ENCODE results near the gene CPA1.

The CPA1 gene

DNA sequence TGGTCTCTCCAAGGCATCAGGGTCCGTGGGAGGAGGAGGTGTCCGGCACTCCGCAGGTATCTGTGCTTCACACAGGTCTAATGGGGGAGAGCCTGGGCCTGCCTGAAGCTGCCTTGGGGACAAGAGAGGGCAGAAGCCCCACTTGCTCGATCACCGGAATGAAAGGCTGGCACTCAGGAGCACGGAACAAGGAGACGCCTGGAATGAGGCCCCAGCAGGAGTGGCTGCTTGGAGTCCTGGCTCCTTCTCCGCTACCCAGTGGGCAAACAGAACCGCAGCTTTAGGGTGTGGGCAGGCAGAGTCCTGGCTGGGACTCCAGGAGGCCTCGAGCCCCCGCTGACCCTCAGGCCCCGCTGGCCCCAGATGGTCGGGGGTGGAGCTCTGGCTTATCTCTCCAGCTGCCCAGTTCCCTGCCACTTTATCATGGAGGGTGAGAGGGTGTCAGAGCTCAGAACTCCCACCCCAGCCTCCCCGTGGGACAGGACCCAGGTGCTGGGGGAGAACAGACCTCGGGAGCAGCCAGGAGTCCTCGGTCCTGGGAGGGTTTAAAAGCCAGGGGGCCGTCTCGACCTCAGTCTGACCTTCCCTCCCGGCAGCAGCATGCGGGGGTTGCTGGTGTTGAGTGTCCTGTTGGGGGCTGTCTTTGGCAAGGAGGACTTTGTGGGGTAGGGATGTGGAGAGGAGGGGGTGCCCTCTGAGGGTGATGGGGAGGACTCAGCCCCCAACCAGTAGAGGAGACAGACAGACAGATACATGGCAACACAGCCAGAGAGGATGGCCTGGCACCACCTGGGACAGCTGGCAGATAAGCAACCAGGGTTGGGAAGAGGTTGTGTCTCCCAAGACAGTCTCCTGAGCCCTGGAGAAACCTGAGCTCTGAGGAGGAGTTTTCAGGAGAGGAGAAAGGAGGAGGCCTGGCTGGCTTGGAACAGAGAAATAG is at the start of gene CPA1:
Gene CPA1 (plus strand): TSS at position 574 of the 940 bp plus-strand sequence. CDS start 27 bp downstream, at position 601.
- DNase-seq (ENCODE audit: low read depth in 2 of 2, low spot score in 1 of 2): no peak

DNA sequence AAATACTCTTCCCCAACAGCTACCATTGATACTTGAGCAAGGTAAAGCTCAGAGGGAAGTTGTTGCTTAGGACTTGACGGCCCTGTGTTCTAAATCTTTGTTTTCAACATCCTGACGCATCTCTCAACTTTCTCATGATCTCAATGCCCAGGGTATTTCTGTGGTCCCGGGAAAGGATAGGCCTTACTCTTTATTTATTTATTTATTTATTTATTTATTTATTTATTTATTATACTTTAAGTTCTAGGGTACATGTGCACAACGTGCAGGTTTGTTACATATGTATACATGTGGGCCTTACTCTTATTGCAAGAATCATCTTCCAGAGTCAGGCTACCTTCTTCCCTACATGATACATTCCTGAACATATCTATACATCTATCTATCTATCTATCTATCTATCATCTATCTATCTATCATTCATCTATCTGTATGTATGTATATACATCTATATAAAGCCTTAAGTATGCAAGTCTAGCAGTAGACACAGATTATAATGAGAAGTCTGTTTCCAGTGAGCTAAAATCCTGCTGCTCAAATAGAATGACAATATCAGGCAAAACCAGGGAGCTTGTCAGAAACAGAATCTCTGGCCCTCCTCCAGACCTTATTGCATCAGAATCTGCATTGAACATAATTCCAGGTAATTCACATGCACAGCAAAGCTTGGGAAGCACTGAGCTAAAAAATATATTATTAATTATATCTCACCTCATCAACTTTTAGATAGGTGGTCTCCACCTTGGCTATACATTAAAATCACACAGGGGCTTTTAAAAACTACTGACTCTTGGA is 47.8 kb upstream of the CPA1 start:
- DNase-seq (ENCODE audit: low read depth in 2 of 2, low spot score in 1 of 2): no peak

DNA sequence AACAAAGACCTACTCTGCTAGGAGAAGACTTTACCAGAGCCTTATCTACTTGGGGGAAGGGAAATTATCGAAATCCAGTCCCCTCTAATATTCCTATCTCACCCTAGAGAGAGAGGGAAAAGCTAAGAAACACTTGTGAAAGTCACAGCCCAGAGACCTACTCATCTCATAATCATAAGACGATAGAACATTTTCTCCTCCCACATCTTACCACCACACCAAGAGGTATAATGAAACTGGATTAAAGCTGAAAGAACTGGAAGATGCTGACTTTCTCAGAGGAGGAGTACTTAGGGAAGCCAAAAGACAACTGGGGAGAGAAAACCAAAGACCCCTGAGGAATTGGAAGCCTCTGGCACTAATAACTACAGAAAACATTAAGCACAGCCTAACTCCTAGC is 46.5 kb upstream of the CPA1 start:
- DNase-seq (ENCODE audit: low read depth in 2 of 2, low spot score in 1 of 2): no peak

DNA sequence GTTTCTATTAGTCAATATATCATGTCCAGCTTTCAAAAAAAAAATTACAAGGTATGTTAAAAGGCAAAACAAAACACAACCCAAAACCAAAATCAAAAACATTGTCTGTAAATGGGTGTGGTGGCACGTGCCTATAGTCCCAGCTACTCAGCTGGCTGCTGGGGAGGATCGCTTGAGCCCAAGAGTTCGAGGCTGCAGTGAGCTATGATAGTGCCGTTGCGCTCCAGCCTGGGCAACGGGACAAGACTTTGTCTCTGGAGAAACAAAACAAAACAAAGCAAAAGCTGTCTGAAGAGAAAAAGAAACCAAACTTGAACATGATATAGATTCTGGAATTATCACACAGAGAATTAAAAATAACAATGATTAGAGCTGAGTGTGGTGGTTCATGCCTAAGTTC is 46.0 kb upstream of the CPA1 start:
- no peak for DNase-seq (ENCODE audit: low read depth in 2 of 2, low spot score in 1 of 2)

DNA sequence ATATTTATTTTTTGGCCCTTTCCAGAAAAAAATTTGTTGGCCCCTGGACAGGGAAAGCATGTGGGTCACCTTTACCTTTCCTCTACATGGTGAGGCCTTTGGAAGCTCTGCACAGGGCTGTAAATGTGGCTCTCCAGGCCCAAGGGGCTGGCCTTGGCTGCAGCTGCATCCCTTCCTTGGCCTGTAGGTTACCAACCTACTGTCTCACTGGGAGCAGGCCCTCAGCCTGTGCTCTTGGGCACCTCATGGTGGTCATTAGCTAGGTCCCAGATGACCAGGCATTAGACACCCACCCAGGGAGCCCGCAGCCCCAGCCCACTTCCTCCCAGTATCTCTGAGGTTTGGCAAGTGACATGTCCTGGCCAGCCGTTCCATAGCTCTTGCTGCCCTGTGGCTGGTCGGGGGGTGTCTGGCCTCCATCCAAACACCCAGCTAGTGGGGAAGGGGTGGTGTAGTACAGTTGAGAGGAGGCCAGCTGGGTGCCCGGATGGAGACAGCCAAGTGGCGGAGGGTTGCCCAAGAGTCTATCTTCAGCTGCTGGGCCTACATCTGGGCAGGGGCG is 42.8 kb upstream of the CPA1 start:
- DNase-seq (ENCODE audit: low read depth in 2 of 2, low spot score in 1 of 2): no peak

DNA sequence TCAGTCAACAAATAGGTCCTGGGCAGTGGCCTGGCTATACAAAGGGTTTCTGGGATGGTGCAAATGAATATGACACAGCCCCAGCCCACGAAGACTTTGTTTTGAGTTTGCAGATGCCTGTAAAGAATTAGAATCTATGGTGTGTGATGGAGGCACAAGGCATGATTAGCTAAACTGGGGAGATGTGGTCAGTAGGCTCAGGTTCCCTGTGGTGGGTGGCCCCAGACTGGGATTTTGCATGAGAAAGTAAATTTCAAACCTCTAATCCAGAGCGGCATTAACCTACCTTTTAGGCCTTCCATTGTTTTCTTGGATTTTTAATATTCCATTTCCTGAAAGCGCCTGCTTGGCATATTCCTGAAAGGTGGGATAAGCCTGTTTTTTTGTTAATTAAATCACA is 42.1 kb upstream of the CPA1 start:
- no peak for DNase-seq (ENCODE audit: low read depth in 2 of 2, low spot score in 1 of 2)

DNA sequence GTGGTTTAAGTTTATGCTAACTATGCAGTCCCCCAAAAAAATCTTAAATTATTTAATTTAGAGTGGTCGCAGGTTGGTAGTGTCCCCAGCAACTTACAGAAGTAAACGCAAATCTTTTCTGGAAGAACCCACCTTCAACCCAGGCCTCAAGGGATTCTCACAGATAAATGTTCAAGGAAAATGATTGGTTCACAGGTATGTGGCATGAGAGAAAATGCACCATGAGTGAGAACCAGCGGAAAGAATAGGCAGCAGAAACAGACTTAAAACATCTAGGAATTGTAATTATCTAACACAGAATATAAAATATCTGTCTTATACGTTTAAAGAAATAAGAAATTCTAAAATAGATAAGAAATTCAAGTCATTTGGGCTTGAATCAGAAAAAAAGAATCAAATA is 38.4 kb upstream of the CPA1 start:
- no peak for DNase-seq (ENCODE audit: low read depth in 2 of 2, low spot score in 1 of 2)

DNA sequence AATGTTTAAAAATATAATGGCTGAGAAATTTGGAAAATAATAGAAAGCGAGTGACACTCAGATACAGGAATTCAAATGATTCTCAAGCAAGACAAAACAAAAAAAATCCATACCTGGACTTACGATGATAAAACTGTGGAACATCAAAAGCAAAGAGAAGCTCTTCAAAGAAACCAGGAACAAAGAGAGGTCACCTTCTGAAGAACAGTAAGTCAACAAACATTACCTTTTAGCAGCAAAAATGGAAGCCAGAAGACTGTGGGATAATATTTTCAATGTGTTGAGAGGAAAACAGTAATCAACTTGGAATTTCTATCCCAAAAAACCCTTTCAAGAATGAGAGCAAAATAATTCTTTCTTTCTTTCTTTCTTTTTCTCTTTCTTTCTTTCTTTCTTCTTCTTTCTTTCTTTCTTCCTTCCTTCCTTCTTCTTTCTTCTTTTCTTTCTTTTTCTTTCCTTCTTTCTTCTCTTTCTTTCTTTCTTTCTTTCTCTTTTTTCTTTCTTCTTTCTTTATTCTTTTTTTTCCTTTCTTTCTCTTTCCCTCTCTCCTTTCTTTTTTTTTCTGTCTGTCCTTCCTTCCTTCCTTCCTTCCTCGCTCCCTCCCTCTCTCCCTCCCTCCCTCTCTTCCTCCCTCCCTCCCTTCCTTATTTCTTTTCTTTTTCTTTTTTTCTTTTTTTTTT is 37.5 kb upstream of the CPA1 start:
- DNase-seq (ENCODE audit: low read depth in 2 of 2, low spot score in 1 of 2): no peak

DNA sequence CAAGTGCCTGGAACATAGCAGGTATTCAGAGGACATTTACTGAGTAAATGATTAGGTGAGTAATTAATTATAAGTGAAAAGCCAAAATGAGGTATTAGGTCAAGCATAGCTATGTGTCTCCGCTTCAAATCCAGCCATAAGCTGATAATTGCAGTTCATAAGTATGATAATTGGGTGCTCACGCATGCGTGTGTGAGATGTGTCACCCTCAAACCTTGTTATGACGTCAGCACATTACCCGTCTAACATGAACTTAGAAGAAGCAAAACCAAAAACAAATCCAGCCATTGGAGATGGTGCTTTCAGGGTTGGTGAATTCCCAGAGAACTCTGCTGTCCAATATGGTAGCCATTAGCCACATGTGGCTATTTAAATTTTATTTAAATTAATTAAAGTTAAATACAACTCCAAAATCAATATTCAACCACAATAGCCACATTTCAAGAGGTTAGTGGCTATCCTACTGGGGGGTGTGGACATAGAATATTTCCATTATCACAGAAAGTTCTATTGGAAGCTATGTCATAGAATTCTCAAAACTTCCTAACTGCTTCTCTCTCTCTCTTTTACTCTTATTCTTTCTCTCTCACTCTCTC is 35.9 kb upstream of the CPA1 start, which contains the start of gene CPA5:
Gene CPA5 (plus strand): TSS at position 546 of the 596 bp plus-strand sequence. CDS start 1,670 bp downstream, outside the sequence.
- no peak for DNase-seq (ENCODE audit: low read depth in 2 of 2, low spot score in 1 of 2)

DNA sequence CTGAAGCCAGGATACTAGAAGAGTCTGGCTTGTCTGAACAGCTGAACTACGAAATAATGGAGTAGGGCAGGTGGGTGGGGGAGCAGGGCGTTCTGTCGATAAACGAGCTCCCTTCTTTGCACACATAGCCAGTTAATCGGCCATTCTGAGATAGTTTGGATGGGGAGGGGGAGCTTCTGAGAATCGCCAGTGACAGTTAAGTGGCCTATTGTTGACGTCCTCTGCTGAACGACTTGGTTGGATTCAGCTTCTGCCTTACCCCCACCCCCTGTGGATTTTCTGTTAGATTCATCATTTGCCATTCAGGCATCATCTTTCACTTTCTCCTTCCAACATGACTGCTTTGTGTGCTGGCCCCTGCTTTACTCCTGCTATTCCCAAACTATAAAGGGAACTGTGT is 35.2 kb upstream of the CPA1 start:
- no peak for DNase-seq (ENCODE audit: low read depth in 2 of 2, low spot score in 1 of 2)

DNA sequence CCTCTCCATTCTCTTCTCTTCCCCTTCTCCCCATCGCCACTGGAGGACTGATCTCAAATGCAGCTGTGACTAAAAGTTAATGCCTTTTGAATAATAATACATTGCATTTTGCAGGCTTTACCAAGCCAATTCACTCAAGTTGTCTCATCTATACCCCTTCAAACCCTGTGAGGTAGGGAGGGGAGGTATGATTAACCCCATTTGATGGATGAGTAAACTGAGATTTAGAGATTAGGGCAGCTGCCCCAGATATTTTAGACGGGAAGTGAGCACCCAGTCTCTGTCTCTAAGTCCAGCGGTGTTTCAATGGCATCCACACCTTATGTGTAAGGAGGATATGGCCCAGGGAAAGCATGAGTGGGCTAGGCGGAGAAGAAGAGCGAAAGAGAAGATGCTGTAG is 34.6 kb upstream of the CPA1 start:
- no peak for DNase-seq (ENCODE audit: low read depth in 2 of 2, low spot score in 1 of 2)

DNA sequence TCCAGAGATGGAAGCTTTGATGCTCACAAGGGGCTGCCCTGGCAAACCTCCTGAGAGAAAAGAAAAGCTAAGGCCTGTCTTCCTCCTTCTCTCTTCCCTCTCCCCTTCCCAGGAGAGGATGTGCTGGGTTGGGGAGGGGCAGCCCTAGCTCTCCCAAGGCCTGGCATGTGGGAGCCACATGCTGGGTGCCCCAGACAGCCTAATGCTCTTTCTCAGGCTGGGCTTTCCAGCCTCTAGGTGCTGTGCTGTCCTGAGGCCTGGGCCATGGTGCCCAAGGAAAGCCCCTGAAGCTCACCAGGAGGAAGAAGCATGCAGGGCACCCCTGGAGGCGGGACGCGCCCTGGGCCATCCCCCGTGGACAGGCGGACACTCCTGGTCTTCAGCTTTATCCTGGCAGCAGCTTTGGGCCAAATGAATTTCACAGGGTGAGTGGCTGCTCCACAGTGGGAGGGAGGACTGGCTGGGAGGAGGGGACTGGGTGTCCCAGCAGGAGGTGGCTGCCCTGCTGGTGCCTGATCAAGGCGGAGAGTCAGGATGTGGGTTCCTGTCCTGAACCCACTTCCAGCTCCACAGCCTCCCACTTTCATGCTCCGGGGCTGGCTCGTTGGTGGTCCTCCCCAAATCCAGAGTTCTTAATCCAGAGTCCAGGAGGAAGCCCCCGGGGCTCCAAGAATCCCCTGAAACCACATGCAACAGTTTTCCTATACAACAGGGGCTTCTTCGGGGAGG is 34.0 kb upstream of the CPA1 start:
- no peak for DNase-seq (ENCODE audit: low read depth in 2 of 2, low spot score in 1 of 2)

DNA sequence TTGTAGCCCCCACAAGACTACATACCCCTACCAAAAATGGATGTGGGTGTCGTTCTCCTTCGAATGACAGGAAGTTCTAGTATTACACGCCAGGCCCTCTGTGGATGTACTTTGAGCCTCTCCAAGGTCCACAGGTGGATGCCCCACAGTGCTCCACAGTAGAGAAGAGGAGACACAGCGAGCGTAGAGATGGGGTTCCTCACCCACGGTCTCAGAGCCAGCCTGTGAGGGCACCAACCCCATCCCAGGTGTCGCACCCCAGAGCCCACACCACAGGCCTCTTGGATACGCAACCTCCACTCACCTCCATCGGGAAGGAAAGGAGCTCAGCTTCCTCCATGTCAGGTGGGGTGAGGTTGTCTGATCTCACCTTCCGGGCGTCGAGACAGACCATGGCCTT is 33.4 kb upstream of the CPA1 start:
- DNase-seq (ENCODE audit: low read depth in 2 of 2, low spot score in 1 of 2): no peak

DNA sequence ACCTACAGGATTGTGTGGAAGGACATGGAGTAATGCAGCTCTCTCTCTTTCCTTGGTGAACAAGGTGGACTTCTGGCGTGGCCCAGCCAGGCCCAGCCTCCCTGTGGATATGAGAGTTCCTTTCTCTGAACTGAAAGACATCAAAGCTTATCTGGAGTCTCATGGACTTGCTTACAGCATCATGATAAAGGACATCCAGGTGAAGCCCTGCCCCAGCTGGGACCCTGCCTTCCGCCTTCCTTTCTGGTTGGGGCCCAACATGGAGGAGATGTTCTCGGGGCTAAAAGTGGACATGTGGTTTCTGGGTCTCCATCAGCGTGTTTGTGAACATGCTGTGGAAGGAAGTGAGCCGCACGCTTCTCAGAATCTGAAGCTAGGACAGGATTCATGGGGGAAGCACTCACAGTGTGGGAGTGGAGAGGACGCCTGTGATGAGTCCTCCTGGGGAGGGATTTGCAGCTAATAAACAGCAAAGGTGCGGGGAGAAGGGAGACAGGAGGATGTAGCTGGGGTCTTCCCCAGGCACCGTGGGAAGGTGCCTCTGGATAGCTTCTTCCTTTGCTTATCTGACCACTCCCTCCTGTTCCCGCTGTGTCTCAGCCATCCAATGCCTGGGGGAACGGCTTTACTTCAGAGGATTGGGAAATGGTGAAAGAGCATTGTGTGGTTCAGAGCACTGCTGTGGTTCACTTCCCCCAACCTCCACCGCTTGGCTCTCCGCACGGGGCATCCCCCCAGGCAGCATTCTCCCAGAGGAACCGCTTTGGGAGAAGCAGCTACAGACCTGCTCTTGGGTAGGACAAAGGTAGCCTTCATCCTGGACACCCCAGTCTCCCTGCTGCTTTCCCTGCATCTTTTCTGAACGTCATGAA is 30.1 kb upstream of the CPA1 start:
- DNase-seq (ENCODE audit: low read depth in 2 of 2, low spot score in 1 of 2): no peak

DNA sequence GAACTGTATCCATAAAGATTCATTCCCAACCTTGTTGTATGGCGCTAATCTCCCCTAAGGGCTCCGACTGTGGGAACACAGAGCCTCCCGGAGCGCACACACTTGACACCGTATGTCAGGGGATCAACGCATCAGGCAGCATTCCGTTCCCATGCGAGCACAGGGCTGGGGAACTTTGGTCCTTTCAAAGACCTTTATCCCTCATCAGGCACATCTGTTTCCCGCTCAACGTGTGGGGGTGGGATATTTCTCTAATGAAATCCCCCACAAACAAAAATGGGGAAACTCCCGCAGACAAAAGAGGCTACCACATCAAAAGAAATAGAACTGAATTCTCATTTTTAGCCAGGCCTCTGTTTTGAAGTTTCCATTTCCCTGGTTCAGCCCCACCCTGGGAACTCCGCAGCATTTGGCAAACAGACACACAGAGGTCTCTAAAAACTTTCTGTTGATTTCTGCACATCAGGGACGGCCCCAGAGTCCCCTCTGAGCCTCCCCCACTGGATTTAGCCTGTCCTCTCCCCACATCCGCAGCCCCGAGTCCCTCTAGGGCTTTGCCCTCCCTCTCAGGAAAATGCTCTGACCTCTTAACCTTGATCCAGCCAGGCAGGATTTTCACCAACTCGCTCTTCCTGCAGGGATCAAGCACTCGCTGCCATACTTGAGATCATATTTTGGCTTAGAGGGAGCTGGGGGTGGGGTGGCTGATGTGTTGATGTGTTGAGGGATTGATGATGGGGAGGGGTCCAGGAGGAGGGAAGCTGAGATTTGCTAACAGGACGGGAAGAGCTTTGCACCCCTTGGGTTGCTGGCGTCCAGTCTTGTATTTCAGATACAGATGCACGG is 29.1 kb upstream of the CPA1 start:
- DNase-seq (ENCODE audit: low read depth in 2 of 2, low spot score in 1 of 2): no peak

DNA sequence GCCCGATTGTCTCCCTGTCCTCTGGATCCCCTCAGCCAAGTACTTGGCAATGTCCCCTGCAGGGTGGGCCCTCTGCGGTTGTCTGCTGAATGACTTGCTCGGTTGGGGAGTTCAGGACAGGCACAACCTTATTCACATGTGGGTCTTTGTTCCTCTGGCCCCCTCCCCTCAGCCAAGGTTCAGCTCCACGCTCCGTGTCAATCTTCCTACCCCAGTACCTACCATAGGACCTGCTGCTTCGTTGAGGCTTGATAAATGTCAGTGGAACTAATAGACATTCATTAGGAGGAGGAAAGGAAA is 28.6 kb upstream of the CPA1 start:
- no peak for DNase-seq (ENCODE audit: low read depth in 2 of 2, low spot score in 1 of 2)

DNA sequence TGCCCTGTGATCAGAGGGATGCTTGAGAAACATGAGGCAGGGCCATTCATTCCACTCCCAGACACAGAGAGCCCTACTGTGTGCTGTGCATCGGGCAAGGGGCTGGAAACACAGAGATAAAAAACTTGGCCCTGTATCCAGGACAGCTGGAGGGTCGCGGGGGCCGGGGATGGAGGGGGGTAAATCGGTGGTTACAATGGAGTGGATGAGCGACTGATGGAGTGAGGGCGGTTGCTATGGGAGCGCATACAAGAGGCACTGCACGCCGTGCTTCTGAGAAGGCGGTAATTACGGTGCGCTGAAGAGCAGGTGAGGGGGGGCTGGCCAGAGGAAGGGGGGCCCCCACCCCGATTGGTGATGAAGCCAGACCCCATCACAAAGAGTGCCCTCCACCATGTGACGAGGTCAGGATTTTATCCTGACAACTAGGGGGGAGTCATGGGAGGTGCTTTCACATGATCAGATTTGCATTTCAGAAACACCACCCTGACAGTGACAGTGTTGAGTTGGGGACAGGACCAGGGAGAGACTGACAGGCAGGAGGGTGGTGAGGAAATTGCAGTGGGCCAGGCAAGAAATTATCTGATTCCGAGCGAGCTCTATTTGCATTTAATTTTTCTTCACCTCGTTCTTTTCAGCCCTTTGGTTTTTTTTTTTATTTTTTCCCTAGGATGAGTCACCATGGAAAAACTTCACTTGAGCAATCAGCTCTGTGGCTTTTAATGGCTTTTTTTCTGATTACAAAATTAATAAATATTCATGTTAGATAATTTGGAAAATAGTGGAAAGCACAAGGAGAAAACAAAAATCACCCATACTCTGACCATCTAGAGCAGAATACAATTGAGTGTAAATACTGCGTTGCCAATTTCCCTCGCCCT is 27.9 kb upstream of the CPA1 start:
- DNase-seq (ENCODE audit: low read depth in 2 of 2, low spot score in 1 of 2): no peak

DNA sequence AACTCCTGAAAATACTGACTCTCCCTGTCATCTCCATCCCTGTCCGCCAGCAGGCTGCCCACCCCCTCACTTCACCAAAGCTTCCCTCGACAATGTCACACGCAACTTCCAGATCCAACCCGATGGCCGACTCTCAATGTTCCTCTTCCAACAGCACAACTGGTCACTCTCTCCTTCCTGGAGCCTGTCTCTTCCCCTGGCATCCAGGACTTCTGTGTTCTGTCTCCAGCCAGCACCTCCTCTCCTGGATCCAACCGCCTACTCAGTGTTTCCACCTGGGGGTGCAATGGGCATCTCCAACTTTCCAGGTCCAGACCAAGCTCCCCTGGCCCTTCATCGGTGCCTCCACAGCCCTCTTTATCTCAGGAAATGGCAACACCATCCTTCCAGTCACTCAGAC is 27.1 kb upstream of the CPA1 start:
- no peak for DNase-seq (ENCODE audit: low read depth in 2 of 2, low spot score in 1 of 2)

Data from stimulated activated CD8-positive, alpha-beta memory T cell treated with anti-CD3 and anti-CD28 coated beads, Interleukin-4, amount 100 ng/mL, for 4 hours (primary cell).